NOMO-1 treated with DMSO at 0.1 percent for 48 hours (cell line): ENCODE measurements around the gene ABCC9.
"Not testable (repeated sequence)": the region's sequence is repeated elsewhere in the genome, so short reads cannot be mapped to it uniquely, and the experiment has no call there.

Source experiments
- DNase-seq: peaks from one replicate; lab custom pipeline; 2025; ENCODE audit not compliant: unreplicated experiment; lab: John Stamatoyannopoulos, UW

Gene ABCC9

DNA sequence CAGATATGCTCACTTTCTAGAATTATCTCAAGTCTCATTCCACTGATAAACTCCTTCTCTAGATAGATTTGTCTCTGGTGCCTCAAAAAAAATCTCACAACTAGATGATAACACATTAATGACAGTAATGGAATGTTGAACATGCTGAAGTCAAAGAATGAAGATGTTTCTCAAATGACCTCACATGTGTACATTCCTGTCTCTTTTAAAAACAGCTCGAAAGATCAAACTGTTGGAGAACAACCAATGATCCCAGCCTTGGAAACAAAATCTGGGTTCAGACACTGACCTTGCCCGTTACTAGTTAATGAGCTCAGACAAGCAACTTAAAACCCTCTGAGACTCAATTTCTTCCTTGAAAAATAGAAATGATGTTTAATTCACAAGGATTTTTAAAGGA lies 122.0 kb downstream of the ABCC9 start:
- DNase-seq: no peak

DNA sequence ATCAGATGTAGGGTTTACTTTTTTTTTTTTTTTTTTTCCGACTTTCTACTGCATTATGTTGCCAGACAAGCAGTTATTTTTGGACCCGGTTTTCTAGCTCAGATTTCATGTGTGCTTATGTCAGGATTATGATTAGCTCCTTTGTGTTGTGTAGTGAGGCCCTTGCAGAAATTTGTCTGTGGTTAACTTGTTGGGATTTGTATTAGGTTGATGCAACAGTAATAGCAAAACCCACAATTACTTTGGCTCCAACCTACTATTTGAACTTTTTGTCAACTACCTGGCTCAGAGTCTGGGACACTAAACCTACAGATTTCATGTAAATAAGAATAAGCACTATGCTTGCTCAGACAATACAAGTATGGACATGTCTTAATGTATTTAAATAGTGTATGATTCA lies 122.6 kb downstream of the ABCC9 start:
- DNase-seq: no peak

DNA sequence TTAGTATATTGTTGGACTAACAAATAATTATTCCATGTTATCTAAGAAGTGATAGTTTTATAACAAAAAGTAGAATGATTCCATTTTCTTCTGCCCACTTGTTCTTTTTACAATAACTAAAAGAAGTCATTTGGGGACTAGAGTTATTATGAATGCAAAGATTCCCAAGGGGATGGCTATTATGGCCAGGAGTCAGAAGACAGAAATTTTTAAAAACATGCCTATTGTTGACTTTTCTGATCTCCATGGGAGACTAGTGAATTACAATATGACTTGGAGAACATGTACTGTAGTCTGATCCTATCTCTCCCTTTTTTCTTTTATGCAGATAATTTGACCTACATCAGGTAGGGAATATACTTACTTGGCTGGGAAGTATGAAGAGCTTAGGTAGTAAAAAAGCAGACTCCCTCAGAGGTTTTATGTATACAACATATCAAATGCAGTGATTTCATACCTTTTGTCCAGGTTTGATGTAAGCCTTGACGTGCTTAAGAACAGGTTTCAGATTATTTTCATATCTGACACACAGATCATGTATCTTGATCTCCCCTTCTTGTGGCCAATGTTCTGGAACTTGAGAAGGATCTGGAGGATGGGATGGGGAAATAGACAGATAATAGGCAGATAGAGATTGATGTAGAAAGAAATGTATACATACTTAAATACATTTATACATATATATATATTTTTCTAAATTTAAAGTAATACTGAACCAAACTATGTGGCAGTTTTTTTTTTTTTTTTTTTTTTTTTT lies 125.7 kb downstream of the ABCC9 start:
- no peak for DNase-seq

DNA sequence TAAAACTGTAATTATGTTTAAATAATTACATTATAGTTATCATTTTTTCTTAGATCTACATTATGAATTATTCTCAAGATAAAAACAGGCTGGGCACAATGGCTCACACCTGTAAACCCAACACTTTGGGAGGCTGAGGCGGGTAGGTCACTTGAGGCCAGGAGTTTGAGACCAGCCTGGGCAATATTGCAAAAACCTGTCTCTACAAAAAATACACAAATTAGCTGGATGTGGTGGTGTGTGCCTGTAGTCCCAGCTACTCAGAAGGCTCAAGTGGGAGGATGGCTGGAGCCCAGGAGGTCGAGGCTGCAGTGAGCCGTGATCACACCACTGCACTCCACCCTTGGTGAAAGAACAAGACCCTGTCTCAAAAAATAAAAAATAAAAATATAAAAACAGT lies 126.4 kb downstream of the ABCC9 start:
- no peak for DNase-seq

DNA sequence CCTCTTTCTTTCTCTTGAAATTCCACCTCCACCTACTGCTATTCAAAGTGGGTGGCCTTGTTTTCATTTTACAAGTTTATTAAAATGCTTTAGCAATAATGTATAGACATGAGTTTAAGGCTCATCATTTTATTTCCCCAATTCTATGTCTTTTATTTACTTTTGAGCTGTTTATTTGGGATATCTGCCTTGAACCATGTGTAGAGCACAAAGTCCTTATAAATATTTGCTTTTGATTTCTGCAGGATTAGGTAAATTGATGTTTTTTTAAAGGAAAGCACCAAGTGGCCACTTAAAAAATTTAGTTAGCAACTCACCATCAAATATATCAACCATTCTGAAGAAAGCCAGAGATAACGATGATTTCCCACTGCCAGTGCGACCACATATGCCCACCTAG lies 126.9 kb downstream of the ABCC9 start:
- DNase-seq: no peak

DNA sequence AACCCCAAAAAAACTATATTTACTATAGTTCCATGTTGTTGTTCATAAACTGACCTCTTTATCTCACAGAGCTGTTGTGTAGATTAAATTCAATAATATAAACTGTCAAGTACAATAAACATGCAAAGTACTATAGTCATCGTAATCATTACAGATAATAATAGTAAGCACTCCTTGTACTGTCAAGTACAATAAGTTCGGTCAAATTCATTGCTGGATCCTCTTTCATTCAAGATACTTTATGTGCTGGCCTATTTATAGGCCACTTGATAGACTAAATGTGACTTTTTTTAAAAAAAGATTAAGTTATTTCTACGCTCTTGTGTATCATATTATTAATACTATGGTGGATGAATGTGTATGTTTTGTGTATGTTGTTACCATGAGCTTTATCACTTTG lies 127.5 kb downstream of the ABCC9 start:
- no peak for DNase-seq

DNA sequence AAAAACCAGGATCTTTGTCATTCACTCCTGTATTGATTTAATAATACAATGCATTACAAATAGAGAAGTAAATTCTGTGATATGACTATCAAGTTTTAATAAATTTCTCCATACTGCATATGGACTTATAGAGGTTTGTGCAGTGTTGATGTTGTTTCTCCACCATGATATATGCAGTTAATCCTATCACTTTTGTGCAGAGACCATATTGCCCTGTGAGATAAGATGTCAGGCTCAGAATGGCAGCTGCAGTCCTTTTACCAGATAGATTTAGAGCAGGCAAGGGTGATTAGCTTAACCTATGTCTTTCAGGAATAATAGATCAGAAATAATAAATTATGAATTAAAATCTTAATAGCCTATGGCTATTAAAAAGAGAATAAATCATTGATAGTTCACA lies 128.1 kb downstream of the ABCC9 start:
- DNase-seq: no peak

DNA sequence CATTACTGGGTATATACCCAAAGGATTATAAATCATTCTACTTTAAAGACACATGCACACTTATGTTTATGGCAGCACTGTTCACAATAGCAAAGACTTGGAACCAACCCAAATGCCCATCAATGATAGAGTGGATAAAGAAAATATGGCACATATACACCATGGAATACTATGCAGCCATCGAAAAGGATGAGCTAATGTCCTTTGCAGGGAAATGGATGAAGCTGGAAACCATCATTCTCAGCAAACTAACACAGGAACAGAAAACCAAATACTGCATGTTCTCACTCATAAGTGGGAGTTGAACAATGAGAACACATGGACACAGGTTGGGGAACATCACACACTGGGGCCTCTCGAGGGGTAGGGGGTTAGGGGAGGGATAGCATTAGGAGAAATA lies 128.9 kb downstream of the ABCC9 start:
- not testable (repeated sequence) for DNase-seq

DNA sequence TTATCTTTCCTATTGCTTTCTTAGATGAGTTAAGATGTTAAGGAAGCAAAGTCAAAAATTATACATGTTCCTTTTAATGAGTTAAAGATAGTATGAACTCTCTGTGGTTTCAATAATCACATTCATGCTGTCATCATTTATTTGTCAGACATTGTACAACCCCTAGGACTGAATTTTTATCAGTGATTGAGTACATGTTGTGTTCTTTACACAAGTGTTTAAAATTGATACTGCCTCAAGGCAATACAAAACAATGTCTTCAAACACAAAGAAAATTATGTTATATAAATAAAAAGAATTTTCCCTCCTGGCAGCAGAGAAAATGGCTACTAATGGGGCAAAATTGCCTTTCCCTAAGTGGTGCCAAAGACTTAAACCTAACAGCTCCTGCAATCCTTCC lies 132.1 kb downstream of the ABCC9 start:
- no peak for DNase-seq

DNA sequence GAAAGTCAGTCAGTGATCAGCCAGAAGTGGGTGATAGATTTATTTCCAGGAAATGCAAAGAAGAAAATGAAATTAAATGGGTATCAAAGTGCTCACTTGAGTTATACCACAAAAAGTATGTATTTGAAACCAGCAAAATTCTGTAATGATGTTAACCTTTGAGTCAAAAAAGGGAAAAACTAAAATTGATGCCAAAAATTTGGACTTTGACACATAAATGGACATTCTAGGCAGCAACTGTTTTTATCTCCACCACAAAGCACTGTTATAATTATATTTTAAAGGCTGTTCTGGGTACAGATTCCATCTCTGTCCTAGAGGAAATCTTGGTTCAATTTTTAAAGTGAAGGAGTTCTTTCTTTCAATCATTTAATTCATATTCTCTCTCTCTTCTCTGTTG lies 135.0 kb downstream of the ABCC9 start:
- DNase-seq: no peak

DNA sequence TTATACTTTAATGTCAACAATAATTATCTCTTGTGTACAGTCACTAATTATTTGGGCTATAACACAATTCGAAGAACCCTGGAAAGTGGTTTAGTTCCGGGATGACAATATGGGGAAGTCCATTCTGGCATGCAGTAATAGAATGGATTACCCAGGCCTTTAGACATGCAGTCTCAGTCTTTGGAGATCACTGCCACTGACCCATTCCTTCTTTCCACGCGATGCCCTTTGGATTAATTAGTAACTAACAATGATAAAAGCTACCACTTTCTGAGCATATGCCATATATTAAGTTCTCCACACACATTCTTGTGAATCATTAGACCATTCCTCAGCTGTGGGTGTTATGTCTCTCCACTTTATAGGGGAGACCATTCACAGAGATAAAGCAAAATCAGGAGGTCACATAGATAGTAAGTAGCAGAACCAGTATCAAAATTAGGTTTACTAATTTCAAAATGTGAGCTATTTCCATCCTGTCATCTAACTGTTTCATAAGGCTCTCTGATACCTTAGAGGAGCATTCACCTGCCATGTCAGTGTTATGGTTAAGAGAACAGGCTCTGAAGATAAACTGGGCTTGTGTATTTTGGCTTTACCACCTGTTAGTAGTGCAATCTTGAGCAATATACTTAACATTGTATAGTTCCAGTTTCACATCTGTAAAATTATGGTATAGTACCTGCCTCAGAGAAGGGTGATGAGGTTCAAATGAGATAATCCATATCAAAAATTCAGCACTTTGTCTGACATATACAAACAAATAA lies 139.5 kb downstream of the ABCC9 start:
- DNase-seq: no peak

DNA sequence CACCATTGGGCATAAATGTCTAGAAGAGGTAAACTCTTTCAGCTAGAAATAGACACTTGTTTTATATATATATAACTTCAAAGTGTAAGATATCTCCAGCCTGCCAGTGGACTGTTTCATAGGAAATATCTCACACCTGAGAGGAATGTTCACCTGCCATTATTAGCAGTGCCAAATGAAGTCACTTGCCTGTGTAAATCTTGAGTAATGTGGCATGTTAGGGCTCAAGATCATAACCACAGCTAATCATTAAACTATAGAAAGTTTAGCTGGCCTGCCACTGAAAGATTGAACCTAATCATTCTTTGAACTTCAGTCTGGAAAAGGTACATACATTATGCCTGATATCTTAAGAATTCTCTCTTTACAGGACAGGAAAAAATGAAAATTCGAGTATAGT lies 141.2 kb downstream of the ABCC9 start:
- no peak for DNase-seq

DNA sequence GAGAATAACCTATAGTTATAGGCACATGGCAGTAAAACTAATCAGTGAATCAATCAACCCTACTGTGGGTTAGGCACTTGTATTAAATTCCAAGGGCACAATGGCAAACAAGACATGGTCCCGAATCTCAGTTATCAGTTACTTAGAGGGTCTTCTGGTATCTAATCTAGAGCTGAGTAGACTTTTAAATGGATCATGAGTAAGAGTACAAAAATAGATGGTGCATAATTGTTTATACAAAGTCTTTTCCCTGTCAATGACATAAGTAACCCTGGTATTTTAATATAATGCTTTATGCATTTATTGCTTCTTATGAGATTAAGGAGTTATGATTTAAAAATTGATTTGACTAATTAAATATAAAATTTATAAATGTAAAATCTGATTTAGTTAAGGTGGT lies 143.7 kb downstream of the ABCC9 start:
- no peak for DNase-seq

DNA sequence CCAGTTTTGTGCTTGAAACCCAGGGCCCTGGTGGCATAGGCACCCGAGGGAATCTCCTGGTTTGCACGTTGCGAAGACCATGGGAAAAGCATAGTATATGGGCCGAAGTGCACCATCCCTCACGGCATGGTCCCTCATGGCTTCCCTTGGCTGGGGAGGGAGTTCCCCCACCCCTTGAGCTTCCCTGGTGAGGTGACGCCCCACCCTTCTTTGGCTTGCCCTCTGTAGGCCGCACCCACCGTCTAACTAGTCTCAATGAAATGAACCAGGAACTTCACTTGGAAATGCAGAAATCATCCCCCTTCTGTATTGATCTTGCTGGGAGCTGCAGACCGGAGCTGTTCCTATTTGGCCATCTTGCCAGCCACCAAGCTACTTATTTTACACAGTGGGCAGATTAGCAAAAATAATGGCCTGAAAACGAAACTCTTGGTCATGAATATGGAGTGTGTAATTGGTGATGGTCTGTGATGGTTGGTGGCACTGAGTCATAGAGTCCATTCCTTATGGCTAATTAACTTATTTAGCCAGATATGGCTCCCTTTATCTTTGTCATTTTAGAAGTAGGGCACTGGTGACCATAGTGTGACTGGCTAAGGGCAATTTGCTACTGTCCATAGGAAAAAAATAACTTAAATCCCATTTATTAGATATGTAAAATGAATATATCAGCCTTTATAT lies 145.4 kb downstream of the ABCC9 start:
- no peak for DNase-seq

DNA sequence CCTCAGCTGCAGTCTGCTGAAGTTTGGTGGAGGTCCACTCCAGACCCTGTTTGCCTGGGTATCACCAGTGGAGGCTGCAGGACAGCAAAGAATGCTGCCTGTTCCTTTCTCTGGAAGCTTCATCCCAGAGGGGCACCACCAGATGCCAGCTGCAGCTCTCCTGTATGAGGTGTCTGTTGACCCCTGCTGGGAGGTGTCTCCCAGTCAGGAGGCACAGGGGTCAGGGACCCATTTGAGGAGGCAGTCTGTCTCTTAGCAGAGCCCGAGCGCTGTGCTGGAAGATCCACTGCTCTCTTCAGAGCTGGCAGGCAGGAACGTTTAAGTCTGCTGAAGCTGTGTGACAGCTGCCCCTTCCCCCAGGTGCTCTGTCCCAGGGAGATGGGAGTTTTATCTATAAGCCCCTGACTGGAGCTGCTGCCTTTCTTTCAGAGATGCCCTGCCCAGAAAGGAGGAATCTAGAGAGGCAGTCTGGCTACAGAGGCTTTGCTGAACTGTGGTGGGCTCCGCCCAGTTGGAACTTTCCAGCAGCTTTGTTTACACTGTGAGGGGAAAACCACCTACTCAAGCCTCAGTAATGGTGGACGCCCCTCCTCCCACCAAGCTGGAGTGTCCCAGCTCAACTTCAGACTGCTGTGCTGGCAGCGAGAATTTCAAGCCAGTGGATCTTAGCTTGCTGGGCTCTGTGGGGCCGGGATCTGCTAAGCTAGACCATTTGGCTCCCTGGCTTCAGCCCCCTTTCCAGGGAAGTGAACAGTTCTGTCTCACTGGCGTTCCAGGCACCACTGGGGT lies 146.2 kb downstream of the ABCC9 start:
- DNase-seq: not testable (repeated sequence)

DNA sequence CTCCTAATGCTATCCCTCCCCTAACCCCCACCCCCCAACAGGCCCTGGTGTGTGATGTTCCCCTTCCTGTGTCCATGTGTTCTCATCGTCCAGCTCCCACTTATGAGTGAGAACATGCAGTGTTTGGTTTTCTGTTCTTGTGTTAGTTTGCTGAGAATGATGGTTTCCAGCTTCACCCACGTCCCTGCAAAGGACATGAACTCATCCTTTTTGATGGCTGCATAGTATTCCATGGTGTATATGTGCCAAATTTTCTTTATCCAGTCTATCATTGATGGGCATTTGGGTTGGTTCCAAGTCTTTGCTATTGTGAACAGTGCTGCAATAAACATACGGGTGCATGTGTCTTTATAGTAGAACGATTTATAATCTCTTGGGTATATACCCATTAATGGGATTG lies 151.5 kb downstream of the ABCC9 start:
- not testable (repeated sequence) for DNase-seq

DNA sequence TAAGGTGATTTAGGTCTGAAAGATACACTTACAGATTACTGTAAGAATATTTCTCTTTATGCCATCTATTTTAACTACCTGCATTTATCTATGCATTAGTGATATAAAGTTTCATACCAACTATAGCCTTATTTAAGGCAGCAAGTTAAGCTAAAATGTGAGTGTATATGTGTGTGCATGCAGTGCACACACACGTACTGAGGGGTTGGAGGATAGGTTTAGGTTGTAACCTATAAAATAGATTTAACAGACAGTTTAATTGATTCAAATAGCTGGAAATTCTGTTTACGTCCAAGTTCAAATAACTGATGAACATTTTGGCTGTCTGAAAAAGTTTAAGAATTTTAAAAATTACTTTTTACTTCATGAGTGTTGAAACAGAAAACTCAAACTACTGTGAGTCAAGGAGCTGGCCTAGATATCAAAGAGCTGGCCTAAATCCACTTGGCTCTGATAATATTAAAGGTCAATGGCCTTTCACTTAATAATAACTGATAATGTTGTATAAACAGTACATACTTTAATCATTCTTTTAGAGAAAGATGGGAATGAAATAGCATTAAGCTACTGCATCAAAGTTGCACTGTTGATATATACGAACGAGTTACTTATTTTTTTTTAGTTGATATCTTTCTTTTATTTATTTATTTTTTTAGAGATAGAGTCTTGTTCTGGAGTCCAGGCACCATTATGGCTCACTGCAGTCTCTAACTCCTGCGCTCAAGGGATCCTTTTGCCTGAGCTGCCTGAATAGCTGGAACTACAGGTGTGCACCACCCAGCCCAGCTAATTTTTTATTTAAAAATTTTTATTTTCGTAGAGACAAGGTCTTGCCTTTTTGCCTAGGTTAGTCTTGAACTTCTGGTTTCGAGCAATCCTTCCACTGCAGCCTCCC lies 152.9 kb downstream of the ABCC9 start:
- no peak for DNase-seq

DNA sequence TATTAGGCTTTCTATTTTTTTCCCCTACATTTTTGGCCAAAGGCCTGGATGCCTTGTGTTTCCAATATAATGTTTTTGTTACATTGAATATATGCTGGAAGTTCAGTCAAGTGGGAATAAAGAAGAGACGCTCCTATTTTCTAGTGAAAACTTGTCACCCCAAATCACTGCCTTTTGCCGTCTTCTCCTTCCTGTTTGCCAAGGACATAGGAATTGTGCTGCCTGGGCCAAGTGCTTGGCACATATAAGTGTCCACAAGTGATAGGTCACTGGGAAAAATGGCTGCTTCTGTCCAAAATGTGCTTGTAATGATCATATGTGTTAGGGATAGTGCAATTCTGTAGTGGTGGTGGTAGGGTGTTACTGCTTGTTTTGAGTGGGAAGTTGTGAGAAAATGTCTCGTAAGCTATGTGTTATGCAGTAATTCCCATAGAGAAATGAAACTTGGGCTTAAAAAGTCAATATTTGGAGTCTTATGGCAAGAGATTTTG lies 155.1 kb downstream of the ABCC9 start:
- DNase-seq: no peak

DNA sequence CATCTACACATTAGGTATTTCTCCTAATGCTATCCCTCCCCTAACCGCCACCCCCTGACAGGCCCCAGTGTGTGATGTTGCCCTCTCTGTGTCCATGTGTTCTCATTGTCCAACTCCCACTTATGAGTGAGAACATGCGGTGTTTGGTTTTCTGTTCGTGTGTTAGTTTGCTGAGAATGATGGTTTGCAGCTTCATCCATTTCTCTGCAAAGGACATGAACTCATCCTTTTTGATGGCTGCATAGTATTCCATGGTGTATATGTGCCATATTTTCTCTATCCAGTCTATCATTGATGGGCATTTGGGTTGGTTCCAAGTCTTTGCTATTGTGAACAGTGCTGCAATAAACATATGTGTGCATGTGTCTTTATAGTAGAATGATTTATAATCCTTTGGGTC lies 158.5 kb downstream of the ABCC9 start:
- not testable (repeated sequence) for DNase-seq

DNA sequence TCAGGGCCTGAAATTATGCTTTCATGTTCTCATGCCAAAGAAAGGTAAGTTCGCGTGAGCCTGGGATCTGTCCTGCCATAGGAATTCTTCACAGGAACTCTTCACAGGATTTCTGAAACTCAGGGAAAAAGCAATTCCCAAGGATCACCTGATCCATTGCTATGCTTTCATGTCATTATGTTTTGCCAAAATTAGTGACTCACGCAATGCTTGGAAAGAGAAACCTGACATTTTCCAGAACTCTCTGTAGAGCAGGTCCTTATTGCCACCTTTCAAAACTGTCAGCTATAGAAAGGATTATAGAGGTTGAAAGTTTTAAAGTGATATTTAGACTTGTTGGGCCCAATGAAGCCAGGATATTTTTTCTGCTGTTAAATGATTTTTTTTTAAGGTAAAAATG lies 160.4 kb downstream of the ABCC9 start:
- DNase-seq: no peak
